GM13977 (cell line): Measurements from ENCODE around the gene TMEM219.

Experiments used
- DNase-seq: peaks from one replicate; pipeline ENCODE4 v3.0.0; 2012; ENCODE audit warnings: low spot score
- in situ Hi-C: fragments of 300-500 bp; cut with MboI; formaldehyde crosslinking; loops from one replicate; pipeline ENCODE4 v1.12.0; 2022; ENCODE audit warnings: low sequenced_read_pairs, low pct_unique_long_range_greater_than_20kb, mixed read lengths, inconsistent platforms; ENCODE audit not compliant: unreplicated experiment
- TF ChIP-seq, protein P1 (sequence below): IDR thresholded peaks from 2 replicates; pipeline ENCODE4 v1.5.1; 2012; ENCODE audit warnings: mild to moderate bottlenecking, control low read depth; ENCODE audit not compliant: insufficient read depth; ENCODE audit errors: extremely low read depth, missing control alignments

TMEM219 gene

GRCh38 chr16:29963021-29963743 lies 1.3 kb downstream of the TMEM219 start:
- TF ChIP-seq, protein P1, sequence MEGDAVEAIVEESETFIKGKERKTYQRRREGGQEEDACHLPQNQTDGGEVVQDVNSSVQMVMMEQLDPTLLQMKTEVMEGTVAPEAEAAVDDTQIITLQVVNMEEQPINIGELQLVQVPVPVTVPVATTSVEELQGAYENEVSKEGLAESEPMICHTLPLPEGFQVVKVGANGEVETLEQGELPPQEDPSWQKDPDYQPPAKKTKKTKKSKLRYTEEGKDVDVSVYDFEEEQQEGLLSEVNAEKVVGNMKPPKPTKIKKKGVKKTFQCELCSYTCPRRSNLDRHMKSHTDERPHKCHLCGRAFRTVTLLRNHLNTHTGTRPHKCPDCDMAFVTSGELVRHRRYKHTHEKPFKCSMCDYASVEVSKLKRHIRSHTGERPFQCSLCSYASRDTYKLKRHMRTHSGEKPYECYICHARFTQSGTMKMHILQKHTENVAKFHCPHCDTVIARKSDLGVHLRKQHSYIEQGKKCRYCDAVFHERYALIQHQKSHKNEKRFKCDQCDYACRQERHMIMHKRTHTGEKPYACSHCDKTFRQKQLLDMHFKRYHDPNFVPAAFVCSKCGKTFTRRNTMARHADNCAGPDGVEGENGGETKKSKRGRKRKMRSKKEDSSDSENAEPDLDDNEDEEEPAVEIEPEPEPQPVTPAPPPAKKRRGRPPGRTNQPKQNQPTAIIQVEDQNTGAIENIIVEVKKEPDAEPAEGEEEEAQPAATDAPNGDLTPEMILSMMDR: no peak
- no peak for DNase-seq
- in situ Hi-C loops: no loop called here

- TF ChIP-seq, protein P1: no peak
- in situ Hi-C loops: no loop called here
- DNase-seq: no peak
Measured at GRCh38 chr16:29968205-29968604, 6.3 kb downstream of the TMEM219 start.

DNA sequence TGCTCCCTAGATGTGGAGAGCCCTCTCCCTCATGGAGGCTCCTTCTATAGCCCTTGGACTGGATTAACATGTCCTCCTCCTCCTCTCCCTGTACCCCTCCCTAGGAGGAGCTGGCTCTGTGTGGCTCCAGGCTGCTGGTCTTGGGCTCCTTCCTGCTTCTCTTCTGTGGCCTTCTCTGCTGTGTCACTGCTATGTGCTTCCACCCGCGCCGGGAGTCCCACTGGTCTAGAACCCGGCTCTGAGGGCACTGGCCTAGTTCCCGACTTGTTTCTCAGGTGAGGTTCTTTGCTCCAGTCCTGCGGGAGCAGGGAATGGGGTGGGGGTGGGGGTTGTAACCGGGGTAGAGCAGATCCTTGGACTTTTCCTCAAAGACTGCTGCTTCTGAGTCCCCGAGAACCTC lies 9.4 kb downstream of the TMEM219 start:
- TF ChIP-seq, protein P1: no peak
- in situ Hi-C loops: no loop called here
- no peak for DNase-seq

DNA sequence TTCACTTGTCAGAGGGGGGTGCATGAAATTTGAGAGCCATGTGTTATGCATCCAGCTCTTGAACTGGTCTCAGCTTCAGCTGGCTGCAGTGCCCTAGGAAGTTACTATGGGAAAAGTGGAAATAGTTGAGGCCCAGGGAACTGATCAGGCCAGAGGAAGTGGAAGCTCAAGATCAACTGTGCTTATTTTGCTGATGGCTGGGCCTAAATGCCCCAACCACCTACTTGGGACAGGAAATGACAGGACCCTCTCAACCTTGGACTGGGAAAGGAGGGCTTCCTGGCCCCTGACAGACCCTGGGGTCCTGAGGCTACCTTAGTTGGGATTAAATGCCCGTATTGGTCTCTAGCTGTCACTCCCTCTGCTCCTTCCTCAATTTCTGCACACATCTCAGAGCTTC lies 10.6 kb downstream of the TMEM219 start:
- TF ChIP-seq, protein P1: no peak
- DNase-seq: no peak
- in situ Hi-C loops: no loop called here

- no peak for DNase-seq
- in situ Hi-C loops: no loop called here
- TF ChIP-seq, protein P1: no peak
Measured at GRCh38 chr16:29972992-29973383, 11.1 kb downstream of the TMEM219 start.

GRCh38 chr16:29973384-29974246 lies 11.7 kb downstream of the TMEM219 start, which contains the start of gene TAOK2:
Gene TAOK2 (plus strand): TSS chr16:29973868. CDS start chr16:29977773, 3,905 bp downstream.
- in situ Hi-C loops: no loop called here
- DNase-seq: peak; percentile 100
- TF ChIP-seq, protein P1: no peak
